ENCODE measurements around the gene MTX1. TPM values are rescaled to one million over a fixed set of nuclear protein-coding genes. Genes with fewer than 3 reads are reported as not detected.
"Not testable (repeated sequence)": the region's sequence is repeated elsewhere in the genome, so short reads cannot be mapped to it uniquely, and the experiment has no call there.

MTX1 gene
- polyA plus RNA-seq, 1 experiment = 44.6 TPM

DNA sequence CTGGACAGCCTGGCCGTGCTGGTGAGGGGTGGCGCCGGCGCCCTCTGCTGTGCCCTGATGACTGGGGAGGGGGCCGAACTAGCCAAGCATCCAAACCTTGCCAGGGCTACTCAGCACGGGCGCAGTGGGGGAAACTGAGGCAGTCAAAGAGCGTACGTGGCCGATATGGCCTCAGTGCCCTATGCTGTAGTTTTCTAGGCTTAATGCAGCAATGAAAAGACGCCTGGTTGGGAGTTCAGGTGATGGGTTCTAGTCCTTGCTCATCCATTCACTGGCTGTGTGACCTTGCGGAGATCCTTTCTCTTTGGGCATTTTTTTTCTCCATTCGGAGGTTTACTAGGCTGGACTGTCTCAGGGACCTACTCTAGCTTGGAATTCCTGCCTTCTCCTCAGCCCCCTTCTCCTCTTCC, 822 bp downstream of the MTX1 start:
- CTCF ChIA-PET = interaction anchor here (1.5 to 5.4 kb wide), 3 partner anchors 16 to 41 kb away, joined by 7 to 55 read pairs (median 22); partner anchors contain the start of gene KRTCAP2
- peak overlapping the region; percentile 96 for H3K4me3 ChIP-seq (ENCODE audit: low read depth, low read length)

DNA sequence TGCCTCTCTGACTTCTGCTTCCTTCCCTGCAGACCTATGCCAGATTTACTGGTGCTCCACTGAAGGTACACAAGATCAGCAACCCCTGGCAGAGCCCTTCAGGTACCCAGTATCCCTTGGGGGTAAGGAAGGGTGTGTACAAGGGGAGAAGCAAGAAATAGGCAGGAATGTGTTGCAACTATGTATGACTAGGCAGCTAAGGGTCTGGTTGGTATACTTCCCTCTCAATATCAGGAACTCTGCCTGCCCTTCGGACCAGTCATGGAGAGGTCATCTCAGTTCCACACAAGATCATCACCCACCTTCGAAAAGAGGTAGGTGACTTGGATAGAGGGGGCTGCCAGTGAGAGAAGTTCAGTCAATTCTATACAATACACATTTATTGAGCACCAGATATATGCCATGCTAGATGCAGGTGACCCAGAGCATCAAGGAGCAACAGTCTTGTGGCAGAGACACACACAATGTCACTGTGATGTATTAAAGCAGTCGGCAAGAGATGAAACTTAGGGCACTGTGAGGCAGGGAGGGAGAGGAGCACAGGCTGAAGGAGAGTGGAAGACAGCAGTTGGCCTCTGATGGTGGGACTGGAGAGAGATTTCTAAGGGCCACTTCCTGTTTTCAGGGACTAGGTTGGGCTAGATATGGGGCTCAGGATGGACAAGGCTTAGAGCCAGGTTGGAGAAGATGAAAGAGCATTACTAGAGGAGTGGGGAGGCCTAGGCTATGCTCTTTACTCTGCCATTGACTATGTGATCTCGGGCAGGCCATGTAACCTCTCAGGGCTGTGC, 2.0 kb downstream of the MTX1 start:
- Histone ChIP-seq H3K27ac (ENCODE audit: low read depth, low read length) (no peak overlapping the region), H3K4me3 (ENCODE audit: low read depth, low read length) (no peak overlapping the region), H3K27me3 (ENCODE audit: control insufficient read depth, insufficient read depth, low read length) (no peaks in the 10 kb centered on the region), H3K9me3 (ENCODE audit: control insufficient read depth, insufficient read depth, low read length) (no peaks in the 10 kb centered on the region)
- ChIA-PET POLR2A (no interaction called here), CTCF (interaction anchor here (5.4 kb wide), 1 partner anchor 39 kb away, joined by 55 read pairs; no protein-coding TSS in a partner anchor)
- TF ChIP-seq CTCF (IDR thresholded peaks at IDR 0.05; ENCODE audit: low read depth, low read length) = no peak
- DNase-seq (ENCODE audit: low read depth, low spot score) = no peak

More for the DNA sequence above, 822 bp downstream of the MTX1 start:
- no peak for DNase-seq (ENCODE audit: low read depth, low spot score)
- Histone ChIP-seq H3K9me3 (ENCODE audit: control insufficient read depth, insufficient read depth, low read length) (no peaks in the 10 kb centered on the region), H3K27ac (ENCODE audit: low read depth, low read length) (peak overlapping the region; percentile 39), H3K27me3 (ENCODE audit: control insufficient read depth, insufficient read depth, low read length) (no peaks in the 10 kb centered on the region)
- POLR2A ChIA-PET = interaction anchor here (1.0 to 2.5 kb wide), 4 partner anchors 16 to 36 kb away, joined by 4 to 19 read pairs (median 6); partner anchors contain the start of gene KRTCAP2
- no peak for TF ChIP-seq CTCF (IDR thresholded peaks at IDR 0.05; ENCODE audit: low read depth, low read length)

DNA sequence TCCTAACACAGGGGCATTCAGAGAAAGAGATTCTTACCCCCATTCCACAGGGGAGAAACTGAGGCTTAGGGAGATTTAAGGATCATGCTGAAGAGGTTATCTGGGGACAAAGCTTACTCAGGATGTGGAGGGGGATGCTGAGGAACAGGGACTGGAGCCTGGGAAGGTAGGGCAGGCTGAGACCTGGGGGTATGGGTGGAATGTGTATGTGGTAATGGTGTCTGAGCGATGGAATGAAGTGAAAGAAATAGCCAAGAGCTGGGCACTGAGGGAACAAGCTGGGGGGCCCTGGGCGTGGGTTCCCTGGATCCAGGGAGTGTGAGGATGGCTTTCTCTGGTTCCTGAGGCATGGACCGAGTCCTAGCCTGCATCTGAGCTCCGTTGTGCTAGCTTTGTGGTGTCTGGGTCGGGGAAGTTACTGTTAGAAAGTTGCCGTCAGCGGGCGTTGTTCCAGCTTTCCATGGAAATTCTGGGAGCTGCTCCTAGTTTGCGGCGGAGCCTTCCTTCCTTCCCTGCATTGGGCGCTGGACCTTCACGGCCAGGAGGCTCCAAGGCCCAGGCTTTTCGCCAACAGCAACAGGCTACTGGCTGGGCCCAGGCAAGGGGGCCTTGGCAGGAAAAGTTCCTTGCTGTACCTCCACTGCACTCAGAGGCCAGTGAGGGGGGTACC, 3.0 kb downstream of the MTX1 start:
- DNase-seq (ENCODE audit: low read depth, low spot score); CTCF ChIA-PET; H3K27ac ChIP-seq (ENCODE audit: low read depth, low read length); H3K27me3 ChIP-seq (ENCODE audit: control insufficient read depth, insufficient read depth, low read length); POLR2A ChIA-PET; H3K9me3 ChIP-seq (ENCODE audit: control insufficient read depth, insufficient read depth, low read length); H3K4me3 ChIP-seq (ENCODE audit: low read depth, low read length): not testable (repeated sequence)

DNA sequence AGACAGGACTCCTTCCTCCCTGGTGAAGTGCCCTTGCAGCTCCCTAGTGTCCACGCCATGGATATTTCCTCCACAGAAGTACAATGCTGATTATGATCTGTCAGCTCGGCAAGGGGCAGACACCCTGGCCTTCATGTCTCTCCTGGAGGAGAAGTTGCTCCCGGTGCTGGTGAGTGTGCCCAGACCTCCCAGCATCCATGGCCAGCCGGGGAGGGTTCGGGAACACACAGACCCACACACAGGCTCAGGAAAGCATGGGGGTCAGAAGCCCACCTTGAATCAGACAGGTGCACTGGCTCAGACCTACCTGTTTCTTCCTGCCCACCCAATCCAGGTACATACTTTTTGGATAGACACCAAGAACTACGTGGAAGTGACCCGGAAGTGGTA, 3.6 kb downstream of the MTX1 start:
- H3K27me3 ChIP-seq (ENCODE audit: control insufficient read depth, insufficient read depth, low read length); CTCF ChIA-PET; POLR2A ChIA-PET: not testable (repeated sequence)

DNA sequence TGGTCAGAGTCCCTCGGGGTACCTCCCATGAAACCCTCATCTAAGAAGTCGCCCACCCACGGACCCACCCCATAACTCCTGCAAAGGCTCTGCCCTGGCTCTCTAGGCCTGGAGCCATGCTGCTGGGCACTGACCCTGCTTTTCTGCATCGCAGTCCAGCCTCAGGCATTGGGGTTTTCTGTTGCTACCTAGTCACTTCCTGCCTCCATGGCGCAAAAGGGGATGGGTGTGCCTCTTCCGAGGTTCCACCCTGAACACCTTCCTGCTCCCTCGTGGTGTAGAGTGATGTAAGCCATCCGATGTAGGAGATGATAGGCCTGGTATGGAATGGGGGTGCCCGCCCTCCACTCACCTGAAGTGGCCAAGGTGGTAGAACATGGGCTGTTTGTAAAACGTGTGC, 6.2 kb downstream of the MTX1 start:
- POLR2A ChIA-PET; H3K27ac ChIP-seq (ENCODE audit: low read depth, low read length); H3K9me3 ChIP-seq (ENCODE audit: control insufficient read depth, insufficient read depth, low read length); DNase-seq (ENCODE audit: low read depth, low spot score); CTCF ChIA-PET; H3K27me3 ChIP-seq (ENCODE audit: control insufficient read depth, insufficient read depth, low read length); H3K4me3 ChIP-seq (ENCODE audit: low read depth, low read length): not testable (repeated sequence)

More for the DNA sequence above, 3.6 kb downstream of the MTX1 start:
- not testable (repeated sequence) for H3K27ac ChIP-seq (ENCODE audit: low read depth, low read length); H3K9me3 ChIP-seq (ENCODE audit: control insufficient read depth, insufficient read depth, low read length); H3K4me3 ChIP-seq (ENCODE audit: low read depth, low read length); DNase-seq (ENCODE audit: low read depth, low spot score)

GRCh38 chr1:155218854-155219591, 10.5 kb downstream of the MTX1 start:
- Histone ChIP-seq H3K4me3 (ENCODE audit: low read depth, low read length) (no peak overlapping the region), H3K27me3 (ENCODE audit: control insufficient read depth, insufficient read depth, low read length) (no peaks in the 10 kb centered on the region), H3K9me3 (ENCODE audit: control insufficient read depth, insufficient read depth, low read length) (no peaks in the 10 kb centered on the region), H3K27ac (ENCODE audit: low read depth, low read length) (no peak overlapping the region)
- TF ChIP-seq CTCF (IDR thresholded peaks at IDR 0.05; ENCODE audit: low read depth, low read length) = no peak
- DNase-seq (ENCODE audit: low read depth, low spot score) = no peak
- ChIA-PET POLR2A (no interaction called here), CTCF (interaction anchor here (0.9 to 1.7 kb wide), 2 partner anchors 12 to 33 kb away, joined by 5 to 6 read pairs; no protein-coding TSS in a partner anchor)

Measured in AG04450 (cell line).